Mesenchymal stem cell (in vitro differentiated cells and primary cell): Measurements from ENCODE around the gene YTHDC2.

Experiments used
- DNase-seq: peaks from one replicate; pipeline ENCODE4 v3.0.0-alpha.2; 2013
- H2AFZ ChIP-seq: one replicate; pipeline ENCODE4 v1.6.1; 2013; ENCODE audit warnings: low read depth, mild to moderate bottlenecking, control low read depth, inconsistent platforms, low read length, moderate library complexity
- H2AK5ac ChIP-seq: 2 replicates; pipeline ENCODE4 v1.6.1; 2013; ENCODE audit warnings: low read length, moderate library complexity, mild to moderate bottlenecking, inconsistent platforms; ENCODE audit not compliant: severe bottlenecking
- H2BK120ac ChIP-seq: one replicate; pipeline ENCODE4 v1.6.1; 2013; ENCODE audit warnings: low read depth, mild to moderate bottlenecking, inconsistent platforms, low read length, moderate library complexity
- H2BK12ac ChIP-seq, 2 experiments: one replicate each; pipeline ENCODE4 v1.6.1; 2013; ENCODE audit warnings: inconsistent platforms in 2 of 2, low read length in 2 of 2, mild to moderate bottlenecking in 2 of 2, moderate library complexity in 2 of 2, control low read depth in 1 of 2
- H2BK15ac ChIP-seq: one replicate; pipeline ENCODE4 v1.6.1; 2013; ENCODE audit warnings: mild to moderate bottlenecking, low read depth, inconsistent platforms; ENCODE audit not compliant: poor library complexity, severe bottlenecking
- H2BK5ac ChIP-seq: 2 replicates; pipeline ENCODE4 v1.6.1; 2013; ENCODE audit warnings: low read depth, mild to moderate bottlenecking, low read length, control low read depth, inconsistent platforms; ENCODE audit not compliant: poor library complexity, severe bottlenecking
- H3K14ac ChIP-seq, 2 experiments: one replicate each; pipeline ENCODE4 v1.6.1; 2013; ENCODE audit warnings: inconsistent platforms in 2 of 2, low read length in 2 of 2, control low read depth in 1 of 2, mild to moderate bottlenecking in 1 of 2, moderate library complexity in 1 of 2
- H3K18ac ChIP-seq, 2 experiments: one replicate each; pipeline ENCODE4 v1.6.1; 2013; ENCODE audit warnings: inconsistent platforms in 2 of 2, low read length in 2 of 2, control low read depth in 1 of 2, low read depth in 1 of 2, mild to moderate bottlenecking in 1 of 2
- H3K23ac ChIP-seq, 2 experiments: one replicate each; pipeline ENCODE4 v1.6.1; 2013; ENCODE audit warnings: inconsistent platforms in 2 of 2, low read length in 2 of 2, mild to moderate bottlenecking in 2 of 2, moderate library complexity in 2 of 2, control low read depth in 1 of 2
- H3K27ac ChIP-seq: 2 replicates; pipeline ENCODE4 v1.5.1; 2013; ENCODE audit warnings: mild to moderate bottlenecking, moderate library complexity, low read length, control low read depth, inconsistent platforms; ENCODE audit not compliant: poor library complexity, severe bottlenecking
- H3K27me3 ChIP-seq, 2 experiments: 2 replicates each; pipeline versions ENCODE4 v1.6.1 to v1.7.0; 2013; ENCODE audit warnings: low read length in 2 of 2, mild to moderate bottlenecking in 2 of 2, moderate library complexity in 2 of 2, control low read depth in 1 of 2, inconsistent platforms in 1 of 2; ENCODE audit not compliant: control insufficient read depth in 1 of 2, insufficient read depth in 1 of 2
- H3K36me3 ChIP-seq, 2 experiments: 2 replicates each; pipeline versions ENCODE4 v1.6.1 to v1.7.0; 2013; ENCODE audit warnings: low read length in 2 of 2, control low read depth in 1 of 2, inconsistent platforms in 1 of 2, low read depth in 1 of 2, mild to moderate bottlenecking in 1 of 2; ENCODE audit not compliant: insufficient read depth in 2 of 2, control insufficient read depth in 1 of 2
- H3K4ac ChIP-seq, 2 experiments: one replicate each; pipeline ENCODE4 v1.6.1; 2013; ENCODE audit warnings: inconsistent platforms in 2 of 2, low read length in 2 of 2, mild to moderate bottlenecking in 2 of 2, moderate library complexity in 2 of 2, control low read depth in 1 of 2, low read depth in 1 of 2
- H3K4me1 ChIP-seq: 2 replicates; pipeline ENCODE4 v1.6.1; 2013; ENCODE audit warnings: low read depth, low read length, control low read depth; ENCODE audit not compliant: control insufficient read depth, insufficient read depth
- H3K4me2 ChIP-seq: 2 replicates; pipeline ENCODE4 v1.6.1; 2013; ENCODE audit warnings: low read length, mild to moderate bottlenecking, inconsistent platforms; ENCODE audit not compliant: poor library complexity, severe bottlenecking
- H3K4me3 ChIP-seq, 2 experiments: 2 replicates each; pipeline versions ENCODE4 v1.5.1 to v1.7.0; 2013; ENCODE audit warnings: low read length in 2 of 2, mild to moderate bottlenecking in 2 of 2, control low read depth in 1 of 2, low read depth in 1 of 2; ENCODE audit not compliant: insufficient read depth in 1 of 2
- H3K79me1 ChIP-seq: replicated peaks from 2 replicates; pipeline ENCODE4 v1.6.1; 2013; ENCODE audit warnings: mild to moderate bottlenecking, control low read depth, low read length, inconsistent platforms; ENCODE audit not compliant: poor library complexity, severe bottlenecking
- H3K9ac ChIP-seq: 2 replicates; pipeline ENCODE4 v1.7.0; 2013; ENCODE audit warnings: mild to moderate bottlenecking, low read length, moderate library complexity
- H3K9me3 ChIP-seq: 2 replicates; pipeline ENCODE4 v1.7.0; 2013; ENCODE audit warnings: mild to moderate bottlenecking, low read length; ENCODE audit not compliant: control insufficient read depth
- H4K8ac ChIP-seq: one replicate; pipeline ENCODE4 v1.6.1; 2013; ENCODE audit warnings: inconsistent platforms, mild to moderate bottlenecking, low read length, moderate library complexity
- H4K91ac ChIP-seq: one replicate; pipeline ENCODE4 v1.6.1; 2013; ENCODE audit warnings: mild to moderate bottlenecking, low read length, inconsistent platforms
- WGBS: methylation state at CpG from one replicate; pipeline ENCODE4 v1.1.7; 2013; ENCODE audit warnings: mixed read lengths; 5-methylcytosine and 5-hydroxymethylcytosine counted together

YTHDC2 gene

DNA sequence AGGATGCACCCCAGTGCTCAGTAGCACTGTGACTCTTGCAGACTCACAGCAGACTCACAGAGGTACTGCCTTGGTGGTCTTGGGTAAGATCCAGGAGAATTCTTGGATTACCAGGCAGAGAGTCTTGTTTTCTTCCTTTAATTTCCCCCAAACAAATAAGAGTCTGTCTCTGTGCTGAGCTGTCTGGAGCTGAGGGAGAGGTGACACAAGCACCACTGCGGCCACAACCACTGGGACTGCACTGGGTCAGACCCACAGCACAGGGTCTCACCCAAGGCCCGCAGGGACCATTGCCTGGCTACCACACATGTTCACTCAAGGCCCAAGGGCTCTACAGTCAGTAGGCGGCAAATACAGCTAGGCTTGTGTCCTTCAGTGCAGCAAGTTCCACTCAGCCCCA, 11.4 kb upstream of the YTHDC2 start:
- Histone ChIP-seq H4K91ac (peak overlapping the region; percentile 75), H2BK120ac (no peak overlapping the region), H3K9me3 (peaks cover 9% of the 10 kb centered on the region), H3K18ac (peak overlapping the region in 1 of 2 experiments; percentile 70), H3K4ac (no peak overlapping the region), H2AK5ac (no peak overlapping the region), H4K8ac (no peak overlapping the region), H3K79me1 (no peaks in the 10 kb centered on the region), H3K4me1 (no peaks in the 10 kb centered on the region), H3K4me3 (no peak overlapping the region), H3K9ac (no peak overlapping the region), H3K27me3 (peaks cover 5% of the 10 kb centered on the region in 2 experiments), H3K36me3 (no peaks in the 10 kb centered on the region), H2BK5ac (no peak overlapping the region), H2AFZ (no peak overlapping the region), H3K4me2 (no peak overlapping the region), H3K27ac (no peak overlapping the region), H2BK12ac (no peak overlapping the region), H3K14ac (no peak overlapping the region), H3K23ac (no peak overlapping the region), H2BK15ac (peak overlapping the region; percentile 52)
- no peak for DNase-seq
- 99% methylated on average over 3 of the region's 3 CpGs for WGBS

DNA sequence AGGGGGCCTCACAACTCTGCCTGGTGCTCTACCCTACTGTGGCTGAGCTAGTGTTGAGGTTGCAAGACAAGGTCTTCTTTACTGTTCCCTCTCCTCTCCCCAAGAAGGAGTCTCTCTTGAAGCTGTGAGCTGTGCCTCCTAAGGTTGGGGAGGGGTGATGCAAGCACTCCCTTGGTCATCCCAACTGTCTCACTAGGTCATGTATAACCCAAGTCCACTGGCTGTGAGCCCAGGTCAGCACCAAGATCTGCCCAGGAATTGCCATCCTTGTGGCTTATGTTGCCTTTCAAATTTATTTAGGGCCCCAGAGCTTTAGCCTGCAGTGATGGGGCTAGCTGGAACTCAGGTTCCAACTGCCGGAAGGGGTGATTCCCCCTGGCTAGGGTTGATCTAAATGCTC, 10.3 kb upstream of the YTHDC2 start:
- H3K14ac ChIP-seq, result no peak overlapping the region
- H3K4me2 ChIP-seq, result no peak overlapping the region
- no peak overlapping the region for H2AFZ ChIP-seq
- no peak overlapping the region for H3K23ac ChIP-seq
- no peak overlapping the region for H3K27ac ChIP-seq
- no peak overlapping the region for H3K9ac ChIP-seq
- H2BK15ac ChIP-seq, result no peak overlapping the region
- H3K4ac ChIP-seq, result no peak overlapping the region
- H3K9me3 ChIP-seq, result peaks cover 9% of the 10 kb centered on the region
- peaks cover 5 to 10% of the 10 kb centered on the region in 2 experiments for H3K27me3 ChIP-seq
- H2AK5ac ChIP-seq, result no peak overlapping the region
- no peak overlapping the region for H4K91ac ChIP-seq
- no peak overlapping the region for H3K4me3 ChIP-seq
- DNase-seq, result no peak
- no peaks in the 10 kb centered on the region for H3K36me3 ChIP-seq
- no peaks in the 10 kb centered on the region for H3K79me1 ChIP-seq
- H2BK12ac ChIP-seq, result peak overlapping the region; percentile 42 to 54
- H3K18ac ChIP-seq, result no peak overlapping the region
- H4K8ac ChIP-seq, result peak overlapping the region; percentile 2
- 90% methylated on average over 1 of the region's 1 CpG for WGBS
- no peaks in the 10 kb centered on the region for H3K4me1 ChIP-seq
- H2BK120ac ChIP-seq, result no peak overlapping the region
- H2BK5ac ChIP-seq, result no peak overlapping the region

GRCh38 chr5:113505181-113505580, 8.3 kb upstream of the YTHDC2 start:
- Histone ChIP-seq H3K4me3 (no peak overlapping the region), H3K79me1 (no peaks in the 10 kb centered on the region), H3K4me1 (no peaks in the 10 kb centered on the region), H3K4me2 (no peak overlapping the region), H2AFZ (no peak overlapping the region), H3K14ac (no peak overlapping the region), H2BK15ac (no peak overlapping the region), H4K91ac (no peak overlapping the region), H3K27ac (no peak overlapping the region), H3K36me3 (no peaks in the 10 kb centered on the region), H3K23ac (no peak overlapping the region), H3K18ac (no peak overlapping the region), H4K8ac (no peak overlapping the region), H3K9me3 (peaks cover 6% of the 10 kb centered on the region), H3K4ac (no peak overlapping the region), H2BK120ac (no peak overlapping the region), H3K27me3 (peaks cover 5 to 10% of the 10 kb centered on the region in 2 experiments), H2BK12ac (no peak overlapping the region), H3K9ac (no peak overlapping the region), H2AK5ac (no peak overlapping the region), H2BK5ac (no peak overlapping the region)
- DNase-seq, result peak; percentile 75
- 41% methylated on average over 5 of the region's 5 CpGs for WGBS

DNA sequence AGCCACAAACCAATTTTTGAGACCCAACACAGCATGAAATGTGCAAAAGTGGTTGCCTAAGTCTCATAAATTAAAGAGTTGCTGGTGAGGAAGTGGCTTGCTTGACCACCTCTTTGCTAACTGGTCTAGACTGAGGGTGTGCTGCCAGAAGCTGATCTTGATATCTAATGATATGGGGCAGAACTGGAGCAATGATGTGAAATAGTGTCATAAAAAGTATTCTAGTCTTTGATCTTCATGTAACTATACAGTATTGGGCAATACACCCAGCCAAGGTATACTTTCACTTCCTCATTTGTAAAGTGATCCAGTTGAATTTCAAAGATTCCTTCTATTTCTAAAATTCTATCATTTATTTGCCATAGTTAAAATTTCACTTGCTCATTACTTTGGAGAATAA, 5.9 kb upstream of the YTHDC2 start:
- no peaks in the 10 kb centered on the region for H3K9me3 ChIP-seq
- no peaks in the 10 kb centered on the region for H3K36me3 ChIP-seq
- H2AFZ ChIP-seq, result no peak overlapping the region
- no peak overlapping the region for H3K4me3 ChIP-seq
- no peak overlapping the region for H4K91ac ChIP-seq
- no peak overlapping the region for H3K23ac ChIP-seq
- DNase-seq, result no peak
- H3K79me1 ChIP-seq, result no peaks in the 10 kb centered on the region
- no peak overlapping the region for H2AK5ac ChIP-seq
- no peak overlapping the region for H3K4me2 ChIP-seq
- H3K9ac ChIP-seq, result no peak overlapping the region
- no peak overlapping the region for H2BK5ac ChIP-seq
- no peak overlapping the region for H4K8ac ChIP-seq
- H2BK12ac ChIP-seq, result no peak overlapping the region
- H3K4me1 ChIP-seq, result no peaks in the 10 kb centered on the region
- no peak overlapping the region for H3K18ac ChIP-seq
- peaks cover 5 to 10% of the 10 kb centered on the region in 2 experiments for H3K27me3 ChIP-seq
- no peak overlapping the region for H3K27ac ChIP-seq
- no peak overlapping the region for H2BK15ac ChIP-seq
- H3K14ac ChIP-seq, result no peak overlapping the region
- H3K4ac ChIP-seq, result no peak overlapping the region
- no peak overlapping the region for H2BK120ac ChIP-seq
